Measurements from ENCODE around the gene KDM7A. TPM values are rescaled to one million over a fixed set of nuclear protein-coding genes. Genes with fewer than 3 reads are reported as not detected.

KDM7A gene
- total and polyA plus RNA-seq, 10 donors: 2.5 to 41.5 (median 22.1) TPM

- H3K4me1 ChIP-seq: peaks cover 0 to 26% (median 7%) of the 10 kb centered on the region in 6 donors
- TF ChIP-seq, protein P1, sequence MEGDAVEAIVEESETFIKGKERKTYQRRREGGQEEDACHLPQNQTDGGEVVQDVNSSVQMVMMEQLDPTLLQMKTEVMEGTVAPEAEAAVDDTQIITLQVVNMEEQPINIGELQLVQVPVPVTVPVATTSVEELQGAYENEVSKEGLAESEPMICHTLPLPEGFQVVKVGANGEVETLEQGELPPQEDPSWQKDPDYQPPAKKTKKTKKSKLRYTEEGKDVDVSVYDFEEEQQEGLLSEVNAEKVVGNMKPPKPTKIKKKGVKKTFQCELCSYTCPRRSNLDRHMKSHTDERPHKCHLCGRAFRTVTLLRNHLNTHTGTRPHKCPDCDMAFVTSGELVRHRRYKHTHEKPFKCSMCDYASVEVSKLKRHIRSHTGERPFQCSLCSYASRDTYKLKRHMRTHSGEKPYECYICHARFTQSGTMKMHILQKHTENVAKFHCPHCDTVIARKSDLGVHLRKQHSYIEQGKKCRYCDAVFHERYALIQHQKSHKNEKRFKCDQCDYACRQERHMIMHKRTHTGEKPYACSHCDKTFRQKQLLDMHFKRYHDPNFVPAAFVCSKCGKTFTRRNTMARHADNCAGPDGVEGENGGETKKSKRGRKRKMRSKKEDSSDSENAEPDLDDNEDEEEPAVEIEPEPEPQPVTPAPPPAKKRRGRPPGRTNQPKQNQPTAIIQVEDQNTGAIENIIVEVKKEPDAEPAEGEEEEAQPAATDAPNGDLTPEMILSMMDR (IDR thresholded peaks at IDR 0.05 in 8 of 11, conservative IDR thresholded peaks at IDR 0.05 in 3 of 11): no peak
- no peak for TF ChIP-seq POLR2A (IDR thresholded peaks at IDR 0.05)
- no peak for TF ChIP-seq POLR2AphosphoS5 (IDR thresholded peaks at IDR 0.05)
- no peak overlapping the region for H3K4me3 ChIP-seq
- intact Hi-C loops (cut with DNase I; ENCODE audit: low total_unique reads): no loop called here
- H3K27ac ChIP-seq: no peak overlapping the region
- DNase-seq: no peak
- no peaks in the 10 kb centered on the region for H3K36me3 ChIP-seq
- peaks cover 0 to 21% (median 0%) of the 10 kb centered on the region in 8 donors for H3K9me3 ChIP-seq
- no peaks in the 10 kb centered on the region for H3K27me3 ChIP-seq (replicated peaks in 1 of 7)
- 80 to 100% (median 88%) methylated on average over 4 of the region's 4 CpGs for WGBS, 5 donors
Observed at GRCh38 chr7:140217750-140218501, 41.1 kb upstream of the KDM7A start.

DNA sequence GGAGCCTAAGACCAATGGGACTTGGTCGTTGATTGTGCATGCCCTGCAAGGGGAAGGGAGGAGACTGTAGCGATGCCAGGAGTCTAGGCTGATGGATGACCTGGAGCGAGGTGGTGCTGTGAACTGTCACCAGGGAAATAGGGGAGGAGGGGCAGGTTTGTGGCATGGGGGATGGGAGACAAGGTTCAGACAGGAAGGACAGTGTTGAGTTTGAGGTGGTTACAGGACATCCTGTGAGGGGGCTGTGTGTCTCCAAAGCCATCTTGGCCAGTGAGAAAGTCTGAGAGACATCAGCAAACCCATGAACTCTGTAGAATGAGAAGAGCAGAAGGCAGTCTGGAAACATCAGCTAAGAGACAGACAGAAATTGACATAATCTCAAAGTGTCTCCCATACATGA is 38.5 kb upstream of the KDM7A start:
- Histone ChIP-seq H3K36me3 (no peaks in the 10 kb centered on the region), H3K27me3 (replicated peaks in 1 of 7) (no peaks in the 10 kb centered on the region), H3K4me3 (no peak overlapping the region), H3K9me3 (peaks cover 0 to 21% (median 0%) of the 10 kb centered on the region in 8 donors), H3K4me1 (peaks cover 5 to 44% (median 19%) of the 10 kb centered on the region in 6 donors), H3K27ac (no peak overlapping the region)
- WGBS, 5 donors: 78 to 88% (median 86%) methylated on average over 3 of the region's 3 CpGs
- TF ChIP-seq, protein P1 (IDR thresholded peaks at IDR 0.05 in 8 of 11, conservative IDR thresholded peaks at IDR 0.05 in 3 of 11): no peak
- TF ChIP-seq POLR2AphosphoS5 (IDR thresholded peaks at IDR 0.05) (no peak), POLR2A (IDR thresholded peaks at IDR 0.05) (no peak)
- no peak for DNase-seq
- intact Hi-C loops (cut with DNase I; ENCODE audit: low total_unique reads): no loop called here

DNA sequence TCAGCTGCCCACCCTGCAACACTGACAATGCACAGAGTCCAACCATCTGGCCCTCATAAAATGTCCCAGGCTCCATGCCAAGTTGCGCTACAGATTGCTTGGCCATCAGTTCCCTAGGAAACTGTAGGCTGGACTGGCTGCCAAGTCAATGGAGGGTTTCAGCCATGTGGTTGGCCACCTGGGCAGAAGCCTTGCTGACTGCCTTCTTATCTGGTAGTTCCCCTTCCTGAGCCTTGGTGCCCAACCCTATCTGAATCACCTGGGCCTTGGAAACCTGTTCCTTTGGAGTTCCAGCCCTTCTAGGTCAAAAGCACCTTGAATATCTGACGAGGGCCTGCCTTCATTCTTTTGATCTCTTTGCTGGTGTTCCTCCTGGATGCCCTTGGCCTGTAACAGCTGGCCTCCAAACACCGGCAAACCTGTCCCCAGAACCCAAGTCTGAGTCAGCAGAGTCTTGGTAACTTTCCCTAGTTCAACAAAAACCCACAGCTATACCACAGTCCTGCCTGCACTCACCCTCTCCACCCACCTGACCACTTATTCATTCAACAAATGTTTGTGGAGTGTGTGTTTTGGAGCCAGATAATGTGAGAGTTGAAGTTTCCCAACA is 37.4 kb upstream of the KDM7A start:
- no peak overlapping the region for H3K4me3 ChIP-seq
- H3K4me1 ChIP-seq: peaks cover 12 to 55% (median 30%) of the 10 kb centered on the region in 6 donors
- no peak for DNase-seq
- H3K36me3 ChIP-seq: no peaks in the 10 kb centered on the region
- WGBS, 5 donors: 50 to 71% (median 65%) methylated on average over 3 of the region's 3 CpGs
- H3K27ac ChIP-seq: no peak overlapping the region
- intact Hi-C loops (cut with DNase I; ENCODE audit: low total_unique reads): no loop called here
- H3K9me3 ChIP-seq: peaks cover 0 to 21% (median 0%) of the 10 kb centered on the region in 8 donors
- no peaks in the 10 kb centered on the region for H3K27me3 ChIP-seq (replicated peaks in 1 of 7)
- no peak for TF ChIP-seq POLR2A (IDR thresholded peaks at IDR 0.05)
- TF ChIP-seq, protein P1 (IDR thresholded peaks at IDR 0.05 in 8 of 11, conservative IDR thresholded peaks at IDR 0.05 in 3 of 11): no peak
- no peak for TF ChIP-seq POLR2AphosphoS5 (IDR thresholded peaks at IDR 0.05)

- H3K4me3 ChIP-seq: no peak overlapping the region
- no peaks in the 10 kb centered on the region for H3K27me3 ChIP-seq (replicated peaks in 1 of 7)
- TF ChIP-seq, protein P1 (IDR thresholded peaks at IDR 0.05 in 8 of 11, conservative IDR thresholded peaks at IDR 0.05 in 3 of 11): no peak
- TF ChIP-seq POLR2A (IDR thresholded peaks at IDR 0.05) (no peak), POLR2AphosphoS5 (IDR thresholded peaks at IDR 0.05) (no peak)
- WGBS, 5 donors: 70 to 83% (median 81%) methylated on average over 3 of the region's 3 CpGs
- intact Hi-C loops (cut with DNase I; ENCODE audit: low total_unique reads): no loop called here
- no peak overlapping the region for H3K27ac ChIP-seq
- DNase-seq: no peak
- H3K4me1 ChIP-seq: peaks cover 12 to 60% (median 30%) of the 10 kb centered on the region in 6 donors
- peaks cover 0 to 20% (median 0%) of the 10 kb centered on the region in 8 donors for H3K9me3 ChIP-seq
- no peaks in the 10 kb centered on the region for H3K36me3 ChIP-seq
Observed at GRCh38 chr7:140213684-140214074, 36.9 kb upstream of the KDM7A start.

Measured in spleen (tissue), 11 donors.